H9 (cell line): ENCODE results near the gene PCDHAC1. TPM values are rescaled to one million over a fixed set of nuclear protein-coding genes. Genes with fewer than 3 reads are reported as not detected.

Source experiments
- DNase-seq: peaks from one replicate; pipeline ENCODE4 v3.0.0-alpha.2; 2017
- H2AFZ ChIP-seq: one replicate; pipeline ENCODE4 v1.6.1; 2013; ENCODE audit warnings: mild to moderate bottlenecking, low read length, control low read depth, moderate library complexity
- H2AK5ac ChIP-seq: 2 replicates; pipeline ENCODE4 v1.6.1; 2013; ENCODE audit warnings: low read length, control low read depth, mixed read lengths; ENCODE audit not compliant: insufficient read length
- H2BK120ac ChIP-seq: one replicate; pipeline ENCODE4 v1.6.1; 2013; ENCODE audit warnings: low read depth, mild to moderate bottlenecking, low read length, control low read depth, inconsistent platforms; ENCODE audit not compliant: poor library complexity, severe bottlenecking
- H2BK12ac ChIP-seq: 2 replicates; pipeline ENCODE4 v1.6.1; 2013; ENCODE audit warnings: low read length, control low read depth, mixed read lengths, low read depth; ENCODE audit not compliant: insufficient read length
- H2BK15ac ChIP-seq: 2 replicates; pipeline ENCODE4 v1.6.1; 2013; ENCODE audit warnings: low read depth, low read length, control low read depth
- H2BK20ac ChIP-seq: one replicate; pipeline ENCODE4 v1.6.1; 2013; ENCODE audit warnings: low read depth, mild to moderate bottlenecking, low read length, control low read depth, inconsistent platforms; ENCODE audit not compliant: poor library complexity, severe bottlenecking
- H2BK5ac ChIP-seq: 2 replicates; pipeline ENCODE4 v1.6.1; 2013; ENCODE audit warnings: low read length, control low read depth, mixed read lengths; ENCODE audit not compliant: insufficient read length
- H3K14ac ChIP-seq: 2 replicates; pipeline ENCODE4 v1.6.1; 2013; ENCODE audit warnings: low read length, control low read depth; ENCODE audit not compliant: insufficient read depth
- H3K18ac ChIP-seq: 2 replicates; pipeline ENCODE4 v1.6.1; 2013; ENCODE audit warnings: low read depth, mild to moderate bottlenecking, mixed read lengths, low read length, control low read depth; ENCODE audit not compliant: insufficient read length
- H3K23ac ChIP-seq: 2 replicates; pipeline ENCODE4 v1.6.1; 2013; ENCODE audit warnings: low read length, control low read depth, mixed read lengths, low read depth; ENCODE audit not compliant: insufficient read length
- H3K23me2 ChIP-seq: 2 replicates; pipeline ENCODE4 v1.6.1; 2013; ENCODE audit warnings: low read depth, mild to moderate bottlenecking, mixed read lengths, low read length, control low read depth; ENCODE audit not compliant: insufficient read length, poor library complexity, severe bottlenecking
- H3K27ac ChIP-seq: 2 replicates; pipeline ENCODE4 v1.5.1; 2013; ENCODE audit warnings: low read length, control low read depth, mixed read lengths, low read depth; ENCODE audit not compliant: insufficient read length
- H3K27me3 ChIP-seq: 2 replicates; pipeline ENCODE4 v1.6.1; 2013; ENCODE audit warnings: low read length, control low read depth, inconsistent platforms; ENCODE audit not compliant: insufficient read depth
- H3K4ac ChIP-seq: 2 replicates; pipeline ENCODE4 v1.6.1; 2013; ENCODE audit warnings: low read depth, mild to moderate bottlenecking, control low read depth, inconsistent platforms, low read length, moderate library complexity
- H3K4me1 ChIP-seq: 2 replicates; pipeline ENCODE4 v1.6.1; 2013; ENCODE audit warnings: low read length, control low read depth, inconsistent platforms; ENCODE audit not compliant: insufficient read depth
- H3K4me2 ChIP-seq: 2 replicates; pipeline ENCODE4 v1.6.1; 2013; ENCODE audit warnings: low read length, control low read depth, mixed read lengths; ENCODE audit not compliant: insufficient read length, insufficient read depth
- H3K56ac ChIP-seq: 2 replicates; pipeline ENCODE4 v1.6.1; 2013; ENCODE audit warnings: low read depth, mild to moderate bottlenecking, mixed read lengths, low read length, control low read depth; ENCODE audit not compliant: insufficient read length
- H3K79me1 ChIP-seq: 2 replicates; pipeline ENCODE4 v1.6.1; 2013; ENCODE audit warnings: low read depth, mild to moderate bottlenecking, moderate library complexity, low read length, control low read depth, inconsistent platforms; ENCODE audit not compliant: insufficient read depth, poor library complexity, severe bottlenecking
- H3K79me2 ChIP-seq: 2 replicates; pipeline ENCODE4 v1.6.1; 2013; ENCODE audit warnings: low read length, control low read depth, inconsistent platforms; ENCODE audit not compliant: insufficient read depth
- H3K9ac ChIP-seq: 2 replicates; pipeline ENCODE4 v1.6.1; 2013; ENCODE audit warnings: low read length, control low read depth, mixed read lengths; ENCODE audit not compliant: insufficient read length; ENCODE audit errors: extremely low read depth
- H3K9me3 ChIP-seq: one replicate; pipeline ENCODE4 v1.6.1; 2013; ENCODE audit warnings: low read depth, low read length, inconsistent platforms; ENCODE audit not compliant: control insufficient read depth
- H3T11ph ChIP-seq: one replicate; pipeline ENCODE4 v1.6.1; 2013; ENCODE audit warnings: mild to moderate bottlenecking, low read length, control low read depth, inconsistent platforms
- H4K20me1 ChIP-seq: one replicate; pipeline ENCODE4 v1.6.1; 2013; ENCODE audit not compliant: control insufficient read depth, insufficient read length, insufficient read depth
- H4K5ac ChIP-seq: 2 replicates; pipeline ENCODE4 v1.6.1; 2013; ENCODE audit warnings: low read depth, mild to moderate bottlenecking, mixed read lengths, low read length, control low read depth; ENCODE audit not compliant: insufficient read length
- H4K8ac ChIP-seq: replicated peaks from 2 replicates; pipeline ENCODE4 v1.6.1; 2013; ENCODE audit warnings: low read length, control low read depth, mixed read lengths, low read depth; ENCODE audit not compliant: insufficient read length
- H4K91ac ChIP-seq: 2 replicates; pipeline ENCODE4 v1.6.1; 2013; ENCODE audit warnings: low read depth, mild to moderate bottlenecking, moderate library complexity, mixed read lengths, low read length, control low read depth; ENCODE audit not compliant: insufficient read length
- H3K27ac Mint-ChIP-seq, 3 experiments: 2 replicates in 2 of 3; 3 replicates in 1 of 3; pipeline ENCODE4 v1.8.0; 2020 to 2021; ENCODE audit warnings: mixed read lengths in 3 of 3, mild to moderate bottlenecking in 1 of 3, moderate library complexity in 1 of 3
- H3K27me3 Mint-ChIP-seq: 2 replicates; pipeline ENCODE4 v1.8.0; 2021; ENCODE audit warnings: low read depth, mild to moderate bottlenecking, moderate library complexity, mixed read lengths
- H3K36me3 Mint-ChIP-seq, 3 experiments: 2 replicates in 2 of 3; 3 replicates in 1 of 3; pipeline ENCODE4 v1.8.0; 2020 to 2021; ENCODE audit warnings: low read depth in 3 of 3, mixed read lengths in 3 of 3; ENCODE audit not compliant: insufficient read depth in 1 of 3
- H3K4me1 Mint-ChIP-seq, 2 experiments: 2 replicates each; pipeline ENCODE4 v1.8.0; 2020; ENCODE audit warnings: mixed read lengths in 2 of 2
- H3K4me3 Mint-ChIP-seq, 2 experiments: 2 replicates in 1 of 2; 3 replicates in 1 of 2; pipeline ENCODE4 v1.8.0; 2020 to 2021; ENCODE audit warnings: mild to moderate bottlenecking in 2 of 2, mixed read lengths in 2 of 2, moderate library complexity in 1 of 2
- H3K9me3 Mint-ChIP-seq, 2 experiments: 2 replicates in 1 of 2; 3 replicates in 1 of 2; pipeline ENCODE4 v1.8.0; 2020; ENCODE audit warnings: mild to moderate bottlenecking in 2 of 2, mixed read lengths in 2 of 2, moderate library complexity in 1 of 2
- CTCF ChIP-seq: fragments of 200-600 bp; sonication (generic); conservative IDR thresholded peaks from 3 replicates; pipeline ENCODE4 v1.8.0; 2021; ENCODE audit warnings: antibody characterized with exemption, mild to moderate bottlenecking
- WGBS: extraction: QIAGEN DNeasy Blood & Tissue Kit; methylation state at CpG from one replicate; pipeline ENCODE4 v1.1.7; 2013; ENCODE audit warnings: missing lambda C conversion rate, low lambda C conversion rate, mixed read lengths; ENCODE audit not compliant: insufficient read length; ENCODE audit errors: extremely low coverage; 5-methylcytosine and 5-hydroxymethylcytosine counted together
- total RNA-seq: library from RNA; stranded (reverse); gene quantifications from 2 replicates; pipeline ENCODE4 v1.2.1, GENCODE V29; 2021

PCDHAC1 gene
- total RNA-seq, 1 experiment from 2014 or later: 8.7 TPM

GRCh38 chr5:140881889-140882590 lies 44.1 kb upstream of the PCDHAC1 start, which contains the start of gene PCDHA13:
PCDHA13 (plus strand) TSS chr5:140882124; CDS start chr5:140882269, 145 bp downstream.
- Histone ChIP-seq H4K20me1 (no peaks in the 10 kb centered on the region), H2BK120ac (no peak within 1 kb of the TSS), H2BK5ac (no peak within 1 kb of the TSS), H4K5ac (no peak within 1 kb of the TSS), H3K23me2 (peaks cover 2% of the 10 kb centered on the region), H2BK20ac (no peak within 1 kb of the TSS), H2BK12ac (no peak within 1 kb of the TSS), H4K91ac (no peak within 1 kb of the TSS), H3K9ac (no peak within 1 kb of the TSS), H3K56ac (no peak within 1 kb of the TSS), H3K27ac (no peak within 1 kb of the TSS), H3K4ac (no peak within 1 kb of the TSS), H3T11ph (no peak within 1 kb of the TSS), H4K8ac (no peak within 1 kb of the TSS), H3K9me3 (no peaks in the 10 kb centered on the region), H3K79me1 (no peaks in the 10 kb centered on the region), H3K18ac (no peak within 1 kb of the TSS), H3K14ac (no peak within 1 kb of the TSS), H3K79me2 (peaks cover 2% of the 10 kb centered on the region; the same call in 1 of the 2 replicates), H2AK5ac (no peak within 1 kb of the TSS), H3K23ac (no peak within 1 kb of the TSS), H3K27me3 (no peaks in the 10 kb centered on the region), H2BK15ac (no peak within 1 kb of the TSS), H3K4me2 (no peak within 1 kb of the TSS), H2AFZ (no peak within 1 kb of the TSS), H3K4me1 (no peaks in the 10 kb centered on the region)
- no CpG with 5 or more reads among the region's 35 CpGs for WGBS
- H3K9me3 Mint-ChIP-seq: no peaks in the 10 kb centered on the region
- no peak for TF ChIP-seq CTCF
- peak within 1 kb of the TSS in 1 of 2 experiments; percentile 33; a peak in 2 of 5 replicates for H3K4me3 Mint-ChIP-seq
- H3K27ac Mint-ChIP-seq: no peak within 1 kb of the TSS
- no peaks in the 10 kb centered on the region for H3K27me3 Mint-ChIP-seq
- peaks cover 4 to 13% (median 4%) of the 10 kb centered on the region in 3 experiments for H3K36me3 Mint-ChIP-seq
- peak; percentile 38 for DNase-seq
- H3K4me1 Mint-ChIP-seq: no peaks in the 10 kb centered on the region; a peak in 1 of 4 replicates
